GM23248 (cell line): ENCODE data around the gene PAQR7.

Experiments
- EZH2 ChIP-seq: fragments of 200-600 bp; sonication (generic); IDR thresholded peaks from 2 replicates; pipeline ENCODE4 v1.6.1; 2018; ENCODE audit warnings: antibody characterized with exemption, mild to moderate bottlenecking; ENCODE audit not compliant: insufficient read depth, poor library complexity, severe bottlenecking
- EZH2phosphoT487 ChIP-seq: fragments of 200-600 bp; sonication (generic); IDR thresholded peaks from 2 replicates; pipeline ENCODE4 v1.6.1; 2018; ENCODE audit warnings: antibody characterized with exemption, moderate library complexity, mild to moderate bottlenecking, low read depth; ENCODE audit not compliant: insufficient read depth

- no peak for TF ChIP-seq EZH2
- no peak for TF ChIP-seq EZH2phosphoT487
These were observed 27.6 kb downstream of the PAQR7 start for GRCh38 chr1:25847929-25848328.
